Spleen (tissue), 7 donors: Measurements from ENCODE around the gene CIB1.

Experiments
- POLR2A ChIP-seq, 3 donors: fragments of 450-650 bp; IDR thresholded peaks; one replicate each; pipeline ENCODE4 v1.5.1; 2017; ENCODE audit warnings: antibody characterized with exemption in 3 of 3, mild to moderate bottlenecking in 1 of 3
- TF ChIP-seq, protein P1 (sequence below), 11 experiments: fragments of 200-600 bp in 7 of 11; fragments of 450-650 bp in 4 of 11; sonication (generic) in 4 of 11; IDR thresholded peaks in 8 of 11; conservative IDR thresholded peaks in 3 of 11; 1 replicate in 7 of 11; 2 replicates in 4 of 11; pipeline versions ENCODE4 v1.4.0 to v1.8.0; 2016 to 2021; ENCODE audit warnings: antibody characterized with exemption in 11 of 11, inconsistent platforms in 4 of 11, mild to moderate bottlenecking in 1 of 11
- donor health status: DM: no; HTN: no; CAD: no; lungs with moderate emphysema.
- donor health status: DM: no; HTN: no; CAD: no.
- donor health status: DM: no; HTN: no; CAD: no.

- TF ChIP-seq, protein P1, sequence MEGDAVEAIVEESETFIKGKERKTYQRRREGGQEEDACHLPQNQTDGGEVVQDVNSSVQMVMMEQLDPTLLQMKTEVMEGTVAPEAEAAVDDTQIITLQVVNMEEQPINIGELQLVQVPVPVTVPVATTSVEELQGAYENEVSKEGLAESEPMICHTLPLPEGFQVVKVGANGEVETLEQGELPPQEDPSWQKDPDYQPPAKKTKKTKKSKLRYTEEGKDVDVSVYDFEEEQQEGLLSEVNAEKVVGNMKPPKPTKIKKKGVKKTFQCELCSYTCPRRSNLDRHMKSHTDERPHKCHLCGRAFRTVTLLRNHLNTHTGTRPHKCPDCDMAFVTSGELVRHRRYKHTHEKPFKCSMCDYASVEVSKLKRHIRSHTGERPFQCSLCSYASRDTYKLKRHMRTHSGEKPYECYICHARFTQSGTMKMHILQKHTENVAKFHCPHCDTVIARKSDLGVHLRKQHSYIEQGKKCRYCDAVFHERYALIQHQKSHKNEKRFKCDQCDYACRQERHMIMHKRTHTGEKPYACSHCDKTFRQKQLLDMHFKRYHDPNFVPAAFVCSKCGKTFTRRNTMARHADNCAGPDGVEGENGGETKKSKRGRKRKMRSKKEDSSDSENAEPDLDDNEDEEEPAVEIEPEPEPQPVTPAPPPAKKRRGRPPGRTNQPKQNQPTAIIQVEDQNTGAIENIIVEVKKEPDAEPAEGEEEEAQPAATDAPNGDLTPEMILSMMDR (IDR thresholded peaks at IDR 0.05 in 8 of 11, conservative IDR thresholded peaks at IDR 0.05 in 3 of 11) = no peak
- TF ChIP-seq POLR2A (IDR thresholded peaks at IDR 0.05) = no peak
Measured at GRCh38 chr15:90194655-90195054, 39.1 kb downstream of the CIB1 start.
